Epithelial cell of esophagus (primary cell): ENCODE measurements around the gene GYPB.
"Not testable (repeated sequence)": the region's sequence is repeated elsewhere in the genome, so short reads cannot be mapped to it uniquely, and the experiment has no call there.

Experiments used
- DNase-seq: peaks from one replicate; pipeline ENCODE4 v3.0.0; 2010; ENCODE audit warnings: low read depth
- H3K4me3 ChIP-seq: 2 replicates; pipeline ENCODE4 v1.5.1; 2011; ENCODE audit warnings: mild to moderate bottlenecking, low read length, control low read depth
- TF ChIP-seq, protein P1 (sequence below): IDR thresholded peaks from 2 replicates; pipeline ENCODE4 v1.5.1; 2011; ENCODE audit warnings: low read depth, mild to moderate bottlenecking, low read length, control low read depth, inconsistent platforms; ENCODE audit not compliant: insufficient read depth; ENCODE audit errors: missing control alignments

GYPB gene

DNA sequence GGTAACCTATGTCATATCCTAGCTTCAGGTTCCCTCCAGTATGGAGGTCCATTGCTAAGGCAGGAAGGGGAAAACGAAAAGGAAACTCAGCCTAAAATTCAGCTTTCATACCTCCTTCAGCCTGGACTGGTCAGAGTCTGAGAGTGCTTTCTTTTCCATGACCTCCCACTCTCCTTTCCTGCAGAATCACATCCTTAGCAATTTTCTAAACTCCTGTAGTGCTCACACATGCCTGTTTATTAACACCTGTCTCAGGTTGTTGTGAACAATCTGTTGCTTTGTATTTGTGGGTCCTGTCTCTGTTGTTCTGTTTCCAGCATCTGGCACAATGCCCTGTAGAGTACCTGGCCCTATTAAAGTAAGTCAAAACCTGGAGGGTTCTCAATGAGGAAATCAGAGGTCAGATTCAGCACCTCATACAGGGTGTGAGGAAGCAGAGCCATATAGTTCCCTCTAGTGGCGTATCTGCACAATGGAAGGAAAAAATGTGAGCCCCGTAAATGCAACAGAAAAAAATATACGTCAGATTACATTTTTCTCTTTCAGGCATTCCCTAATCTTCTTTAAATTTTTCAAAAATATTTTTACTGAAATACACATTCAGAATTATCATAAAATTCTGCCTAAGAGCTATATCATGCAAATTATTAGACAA is 2.3 kb upstream of the GYPB start:
- not testable (repeated sequence) for H3K4me3 ChIP-seq
- TF ChIP-seq, protein P1, sequence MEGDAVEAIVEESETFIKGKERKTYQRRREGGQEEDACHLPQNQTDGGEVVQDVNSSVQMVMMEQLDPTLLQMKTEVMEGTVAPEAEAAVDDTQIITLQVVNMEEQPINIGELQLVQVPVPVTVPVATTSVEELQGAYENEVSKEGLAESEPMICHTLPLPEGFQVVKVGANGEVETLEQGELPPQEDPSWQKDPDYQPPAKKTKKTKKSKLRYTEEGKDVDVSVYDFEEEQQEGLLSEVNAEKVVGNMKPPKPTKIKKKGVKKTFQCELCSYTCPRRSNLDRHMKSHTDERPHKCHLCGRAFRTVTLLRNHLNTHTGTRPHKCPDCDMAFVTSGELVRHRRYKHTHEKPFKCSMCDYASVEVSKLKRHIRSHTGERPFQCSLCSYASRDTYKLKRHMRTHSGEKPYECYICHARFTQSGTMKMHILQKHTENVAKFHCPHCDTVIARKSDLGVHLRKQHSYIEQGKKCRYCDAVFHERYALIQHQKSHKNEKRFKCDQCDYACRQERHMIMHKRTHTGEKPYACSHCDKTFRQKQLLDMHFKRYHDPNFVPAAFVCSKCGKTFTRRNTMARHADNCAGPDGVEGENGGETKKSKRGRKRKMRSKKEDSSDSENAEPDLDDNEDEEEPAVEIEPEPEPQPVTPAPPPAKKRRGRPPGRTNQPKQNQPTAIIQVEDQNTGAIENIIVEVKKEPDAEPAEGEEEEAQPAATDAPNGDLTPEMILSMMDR: peak; percentile 61
- peak; percentile 28 for DNase-seq

DNA sequence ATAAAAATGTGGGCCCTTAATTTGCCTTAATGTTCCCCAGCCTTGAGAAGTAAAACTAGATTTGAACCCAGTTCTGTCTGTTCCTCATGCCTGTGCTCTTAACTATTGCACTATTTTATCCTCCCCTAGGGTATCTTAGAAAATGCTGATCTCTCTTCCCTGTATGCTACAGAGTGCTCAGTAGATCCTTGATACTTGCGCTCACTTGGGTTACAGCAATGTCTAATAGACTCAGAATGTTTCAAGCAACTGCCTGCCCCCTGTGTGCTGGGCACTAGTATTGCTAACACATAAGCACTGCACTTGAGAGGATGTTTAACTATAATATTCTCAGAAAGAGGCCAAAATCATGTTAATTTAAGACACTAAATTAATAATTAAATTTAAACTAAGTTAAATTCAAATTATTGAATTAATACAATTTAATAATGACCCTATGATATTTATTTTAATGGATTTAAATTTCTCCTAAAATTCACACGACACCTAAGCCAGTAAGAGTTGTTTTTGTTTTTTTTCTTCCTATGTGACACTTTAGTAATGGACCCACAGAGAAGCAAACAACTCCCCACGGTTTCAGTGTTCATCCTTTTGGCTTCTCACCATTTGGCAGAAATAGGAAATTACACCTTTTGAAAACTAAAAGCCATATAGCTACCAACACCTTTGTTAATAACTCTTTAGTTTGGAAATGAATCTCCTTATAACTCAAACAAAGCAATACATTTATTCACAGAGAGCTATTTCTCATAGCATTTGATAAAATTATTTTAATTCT is 768 bp downstream of the GYPB start:
- H3K4me3 ChIP-seq, DNase-seq: not testable (repeated sequence)

DNA sequence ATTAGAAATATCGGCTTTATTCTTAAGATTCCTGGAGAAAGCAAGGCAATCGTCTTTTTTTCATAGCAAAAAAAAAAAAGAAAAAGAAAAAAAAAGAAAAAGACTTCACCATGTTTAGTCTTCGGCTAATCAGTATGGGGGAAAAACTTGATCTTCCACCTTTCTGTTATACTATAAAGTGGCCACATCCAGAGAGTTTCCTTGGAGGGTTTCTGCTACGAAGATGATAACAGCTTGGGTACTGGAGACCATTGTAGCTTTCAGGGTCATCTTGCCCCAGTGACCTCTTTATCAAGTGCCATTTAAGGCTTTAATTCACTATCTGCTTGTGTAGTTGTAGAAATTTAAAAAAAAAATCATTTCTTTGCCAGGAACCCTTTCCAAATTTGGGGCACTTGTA is 1.9 kb downstream of the GYPB start:
- DNase-seq, H3K4me3 ChIP-seq: not testable (repeated sequence)

DNA sequence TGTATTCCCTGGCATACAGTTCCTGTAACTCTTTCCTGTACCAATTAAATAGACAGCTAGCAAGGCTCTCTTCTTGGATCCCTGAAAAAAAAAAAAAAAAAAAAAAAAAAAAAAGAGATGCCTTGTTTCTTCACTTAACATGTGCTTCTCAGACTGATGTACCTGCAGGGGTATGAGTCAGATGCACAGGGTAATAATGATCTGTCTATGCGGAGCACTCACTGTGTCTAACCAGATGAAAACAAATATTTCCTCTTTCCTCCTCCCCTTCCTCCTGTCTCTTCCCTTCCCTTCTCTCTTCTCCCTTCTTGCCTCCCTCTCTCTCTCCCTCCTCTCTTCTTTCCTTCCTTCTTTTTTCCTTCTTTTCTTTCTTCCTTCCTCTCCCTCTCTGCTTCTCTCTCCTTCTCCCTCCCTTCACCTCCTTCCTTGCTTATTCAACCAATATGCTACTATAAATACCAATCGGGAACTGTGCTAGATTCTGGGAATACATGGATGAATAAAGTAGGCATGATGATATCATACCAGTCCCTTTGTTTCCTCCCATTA is 3.0 kb downstream of the GYPB start:
- DNase-seq: peak; percentile 39
- not testable (repeated sequence) for H3K4me3 ChIP-seq

DNA sequence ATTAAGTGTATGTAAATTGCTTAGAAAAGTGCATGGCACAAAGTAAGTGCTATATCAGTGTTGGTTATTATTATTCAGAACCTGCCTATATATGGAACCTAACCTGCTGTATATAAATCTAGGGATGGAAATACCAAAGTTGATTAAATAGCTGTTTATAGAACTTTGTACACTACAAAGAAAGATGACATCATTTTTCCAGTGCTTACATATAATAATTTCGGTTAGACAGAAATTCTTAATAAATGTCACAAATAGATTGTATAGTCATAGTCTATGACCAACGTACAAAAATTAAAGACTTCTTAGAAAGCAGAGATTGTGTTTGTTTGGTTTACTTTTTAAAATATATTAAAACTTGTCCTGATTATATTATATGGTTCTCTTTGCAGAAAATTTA is 4.4 kb downstream of the GYPB start:
- TF ChIP-seq, protein P1: no peak
- DNase-seq: no peak
- no peak overlapping the region for H3K4me3 ChIP-seq

DNA sequence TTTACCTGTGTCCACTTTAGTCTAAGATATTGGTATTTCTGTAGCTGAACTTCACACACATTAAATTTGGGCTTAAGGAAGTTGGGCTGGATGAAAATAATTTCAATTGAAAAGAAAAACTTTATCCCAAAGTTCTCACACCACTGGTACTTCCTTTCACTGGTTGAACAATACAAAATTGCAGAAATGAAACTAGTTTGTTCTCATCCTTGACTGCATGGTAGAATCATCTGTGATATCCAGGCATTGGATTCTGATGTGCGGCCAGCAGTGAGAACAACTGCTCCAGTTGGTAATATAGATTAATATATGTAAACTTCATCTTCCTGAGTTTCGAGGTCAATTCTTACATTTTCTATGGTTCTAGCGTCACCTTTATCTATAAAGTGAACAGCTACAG is 10.6 kb downstream of the GYPB start:
- not testable (repeated sequence) for DNase-seq, H3K4me3 ChIP-seq

DNA sequence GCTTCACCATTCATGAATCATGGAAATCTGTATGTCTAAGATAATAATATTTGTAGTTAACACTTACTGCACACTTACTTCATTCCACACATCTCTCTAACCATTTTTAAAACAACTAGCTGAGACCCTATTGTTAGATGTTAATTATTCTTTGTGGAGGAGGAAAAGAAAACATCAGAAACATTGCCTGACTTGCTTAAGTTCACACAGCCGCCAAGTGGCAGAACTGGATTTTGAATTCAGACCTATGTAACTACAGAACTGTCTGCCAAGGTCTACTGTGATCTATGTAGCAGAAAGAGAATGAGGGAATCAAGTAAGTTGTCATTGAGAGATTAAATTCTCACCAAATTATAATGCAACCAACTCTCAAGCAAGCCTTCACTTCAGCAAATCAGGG is 11.2 kb downstream of the GYPB start:
- DNase-seq, H3K4me3 ChIP-seq: not testable (repeated sequence)

DNA sequence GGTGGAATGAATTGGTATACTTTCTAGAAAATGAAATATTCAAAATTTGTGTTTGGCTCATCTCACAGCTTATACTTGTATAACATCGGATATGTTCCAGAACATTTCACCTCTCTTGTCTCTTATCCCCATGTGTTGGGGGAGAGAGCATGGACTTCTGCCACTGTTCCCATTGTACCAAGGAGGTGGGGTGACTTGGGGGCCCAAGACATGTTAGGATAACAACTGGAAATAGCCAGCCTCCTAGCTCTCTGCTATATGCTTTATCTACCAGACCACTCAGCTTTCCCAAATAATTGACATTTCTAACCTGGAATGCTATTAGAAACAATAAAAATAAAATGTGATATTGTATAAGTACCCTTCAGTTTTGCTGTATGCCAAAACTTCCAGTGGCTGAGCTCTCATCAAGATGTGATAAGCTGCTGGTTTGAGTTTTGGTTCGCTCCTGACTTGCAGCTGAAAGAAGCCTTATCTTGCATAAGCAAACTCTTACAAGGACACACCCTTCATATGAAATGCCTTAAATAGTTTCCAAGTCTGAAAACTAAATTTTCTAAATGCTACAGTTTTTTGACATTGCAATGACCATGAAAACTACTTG is 12.9 kb downstream of the GYPB start:
- not testable (repeated sequence) for H3K4me3 ChIP-seq, DNase-seq

DNA sequence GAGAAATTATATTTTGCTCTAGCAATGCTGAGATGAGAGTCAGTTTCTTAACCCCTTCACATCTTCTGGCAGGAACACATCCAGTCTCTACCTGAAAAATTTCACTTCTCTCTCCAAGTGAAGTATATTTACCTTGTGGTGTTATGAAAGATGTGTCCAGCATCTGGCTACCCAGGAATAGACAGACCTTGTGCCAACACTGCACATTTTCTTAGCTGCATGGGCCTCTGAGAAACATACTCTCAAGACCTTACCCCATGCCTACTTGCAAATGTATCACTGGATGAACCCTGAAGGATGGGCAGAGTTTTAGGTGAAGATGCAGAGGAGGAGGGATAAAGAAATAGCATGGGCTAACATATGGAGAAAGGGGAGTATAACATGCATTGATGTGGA is 13.6 kb downstream of the GYPB start:
- H3K4me3 ChIP-seq: not testable (repeated sequence)

DNA sequence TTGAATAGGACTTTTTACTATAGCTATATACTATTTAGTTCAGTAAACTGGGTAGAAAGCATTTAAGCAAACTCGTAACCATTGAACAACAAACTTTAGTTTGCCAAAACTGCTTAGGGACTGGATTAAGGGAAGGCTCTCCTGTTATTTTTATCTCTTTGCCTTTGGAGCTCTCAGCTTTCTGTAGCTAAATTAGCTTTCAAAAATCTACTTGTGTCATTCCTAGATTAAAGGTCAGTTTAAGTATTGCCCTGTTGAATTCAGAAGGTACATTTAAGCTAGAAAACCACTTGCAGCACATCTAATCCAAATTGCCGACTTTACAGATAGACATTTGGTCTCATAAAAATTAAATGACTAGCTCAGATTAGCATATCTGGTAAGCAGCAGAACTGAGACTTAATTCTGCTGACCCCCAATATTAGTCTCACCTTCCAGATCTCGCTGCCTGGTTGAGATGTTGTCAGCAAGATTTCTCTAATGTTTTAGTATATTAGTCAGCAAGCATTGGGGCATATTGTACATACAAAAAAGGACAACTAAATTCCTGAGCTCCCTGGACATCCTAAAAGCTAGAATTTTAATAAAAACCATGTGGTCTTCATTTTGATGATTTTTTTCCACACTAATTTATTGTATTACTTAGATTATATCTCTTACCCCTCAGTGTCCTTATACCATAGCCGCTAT is 14.2 kb downstream of the GYPB start:
- not testable (repeated sequence) for H3K4me3 ChIP-seq, DNase-seq

More for the DNA sequence above, 13.6 kb downstream of the GYPB start:
- DNase-seq: not testable (repeated sequence)

DNA sequence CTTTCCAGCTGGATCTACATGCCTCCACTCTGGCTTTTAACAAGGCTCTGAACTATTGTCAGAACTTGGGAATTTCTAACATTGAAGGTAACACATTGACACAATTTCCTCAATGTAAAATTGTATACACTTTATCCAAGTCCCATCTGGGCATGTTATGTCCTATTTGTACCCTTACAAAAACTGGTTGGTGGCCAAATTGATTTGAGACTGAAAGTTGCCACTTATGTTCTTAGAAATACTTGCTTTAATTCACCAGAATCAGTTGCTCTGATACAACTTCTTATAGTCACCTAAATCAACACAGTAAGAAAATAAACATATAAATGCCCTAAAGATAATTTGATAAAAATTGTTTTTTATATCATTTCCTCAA is 15.3 kb downstream of the GYPB start:
- not testable (repeated sequence) for DNase-seq, H3K4me3 ChIP-seq

DNA sequence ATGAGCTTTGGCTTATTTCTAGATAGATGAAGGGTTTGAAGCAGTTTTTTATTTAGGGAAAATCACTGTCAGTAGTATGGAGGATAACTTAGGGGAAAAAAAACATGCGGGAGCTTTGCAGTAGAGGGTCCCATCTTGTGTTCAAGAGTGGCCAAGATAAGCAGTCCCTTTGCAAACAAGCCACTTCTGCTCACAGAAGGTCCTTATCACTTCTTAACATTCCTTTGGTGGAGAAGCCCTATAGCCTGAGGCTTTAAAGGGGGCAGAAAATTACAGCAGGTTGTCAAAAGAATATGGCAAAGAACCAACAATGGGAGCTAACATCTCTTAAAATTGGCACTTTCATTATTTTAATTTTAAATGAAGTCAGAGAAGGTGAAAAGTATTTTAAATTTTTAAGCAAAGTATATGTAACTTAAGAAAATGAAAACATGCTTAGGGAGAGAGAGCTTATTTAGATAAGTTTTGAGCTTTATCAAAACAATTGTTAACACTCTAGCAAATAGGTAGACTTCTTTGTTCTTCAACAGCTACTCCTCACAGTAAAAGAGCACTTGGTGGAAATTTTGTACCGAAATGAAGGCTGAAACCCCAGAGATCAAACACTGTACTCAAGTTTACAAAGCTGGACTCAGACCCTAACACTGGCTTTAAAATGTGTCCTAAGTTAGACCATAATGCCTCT is 15.8 kb downstream of the GYPB start:
- not testable (repeated sequence) for H3K4me3 ChIP-seq, DNase-seq

DNA sequence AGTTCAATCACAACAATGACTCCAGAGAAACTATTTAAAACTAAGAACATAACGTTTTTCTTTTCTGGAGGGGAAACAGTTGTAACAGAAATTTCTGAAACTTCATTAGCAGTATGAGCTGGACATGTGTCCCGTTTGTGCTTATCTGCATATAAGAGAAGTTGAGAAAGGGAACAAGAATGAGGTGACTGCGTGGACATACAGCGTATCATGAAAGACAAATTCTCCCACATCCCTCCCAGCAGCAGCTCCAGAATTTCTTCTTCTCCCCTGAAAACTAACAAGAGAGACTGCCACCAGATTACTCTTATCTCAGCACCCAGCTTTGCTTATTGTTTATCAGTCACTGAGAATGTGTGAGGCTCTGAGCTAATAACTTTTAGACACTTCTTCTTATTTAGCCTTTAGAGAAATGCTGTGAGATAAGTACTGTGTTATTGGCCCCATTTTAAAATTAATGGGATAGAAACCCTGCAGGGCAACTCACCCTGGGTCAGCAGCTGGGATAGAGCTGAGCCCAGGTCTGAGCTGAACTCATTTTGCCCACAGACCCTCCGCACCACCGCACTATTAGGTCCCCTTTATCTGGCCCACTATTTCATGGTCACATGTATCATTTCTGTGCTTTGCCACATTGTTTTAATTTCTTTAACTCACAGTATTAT is 18.7 kb downstream of the GYPB start:
- not testable (repeated sequence) for H3K4me3 ChIP-seq, DNase-seq

DNA sequence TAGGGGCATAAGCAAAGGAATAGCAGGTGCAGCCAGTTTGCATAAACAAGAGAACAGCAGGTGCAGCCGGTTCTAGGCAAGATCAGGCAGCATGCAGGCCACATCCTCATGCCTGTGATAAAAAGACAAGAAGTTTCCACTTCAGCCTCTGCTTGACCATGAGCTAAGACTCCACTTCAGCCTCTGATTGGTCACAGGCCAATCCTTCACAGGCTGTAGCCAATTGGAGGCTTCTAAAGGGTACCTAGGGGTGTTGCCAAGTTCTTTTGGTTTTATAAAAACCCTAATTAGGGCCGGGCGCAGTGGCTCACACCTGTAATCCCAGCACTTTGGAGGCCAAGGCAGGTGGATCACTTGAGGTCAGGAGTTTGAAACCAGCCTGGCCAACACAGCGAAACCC is 23.0 kb downstream of the GYPB start:
- not testable (repeated sequence) for H3K4me3 ChIP-seq, DNase-seq

DNA sequence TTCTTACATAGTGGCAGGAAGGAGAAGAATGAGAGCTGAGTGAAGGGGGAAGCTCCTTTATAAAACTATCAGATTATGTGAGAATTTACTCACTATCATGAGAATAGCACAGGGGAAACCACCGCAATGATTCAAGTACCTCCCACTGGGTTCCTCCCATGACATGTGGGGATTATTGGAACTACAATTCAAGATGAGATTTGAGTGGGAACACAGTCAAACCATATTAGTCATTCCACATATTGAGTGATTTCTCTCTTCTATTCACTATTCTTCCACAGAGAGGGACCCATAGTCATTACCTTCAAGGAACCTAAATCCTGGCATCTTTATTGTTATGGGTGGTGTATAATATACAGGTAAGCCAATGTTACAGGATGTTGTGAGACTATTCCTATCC is 27.4 kb downstream of the GYPB start:
- not testable (repeated sequence) for H3K4me3 ChIP-seq

DNA sequence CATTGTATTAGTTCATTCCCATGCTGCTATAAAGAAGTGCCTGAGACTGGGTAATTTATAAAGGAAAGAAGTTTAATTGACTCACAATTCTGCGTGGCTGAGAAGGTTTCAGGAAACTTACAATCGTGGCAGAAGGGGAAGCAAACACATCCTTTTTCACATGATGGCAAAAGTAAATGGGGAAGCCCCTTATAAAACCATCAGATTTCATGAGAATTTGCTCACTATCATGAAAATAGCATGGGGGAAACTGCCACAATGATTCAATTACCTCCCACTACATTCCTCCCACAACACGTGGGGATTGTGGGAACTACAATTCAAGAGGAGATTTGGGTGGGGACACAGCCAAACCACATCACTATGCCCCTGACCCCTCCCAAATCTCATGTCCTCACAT is 28.5 kb downstream of the GYPB start:
- DNase-seq, H3K4me3 ChIP-seq: not testable (repeated sequence)

More for the DNA sequence above, 27.4 kb downstream of the GYPB start:
- DNase-seq: not testable (repeated sequence)
